A549 (cell line): Measurements from ENCODE around the gene PERM1. TPM values are rescaled to one million over a fixed set of nuclear protein-coding genes. Genes with fewer than 3 reads are reported as not detected.

Source experiments
- ATAC-seq, 2 experiments: fragments of 200-7000 bp in 1 of 2; fragments of >200 bp in 1 of 2; cut with Nextera tagmentation in 1 of 2; cut with Tn5 transposase in 1 of 2; 3 replicates each; pipeline versions ENCODE4 v1.8.0 to v1.9.1; 2018 to 2020; ENCODE audit warnings: mild to moderate bottlenecking in 1 of 2, moderate library complexity in 1 of 2
- CTCF ChIA-PET: fragments of 300-600 bp; sonication (Branson Sonifier 250); formaldehyde crosslinking; extraction: SDS; loops from one replicate; lab custom pipeline; 2021; ENCODE audit warnings: antibody characterized with exemption, inconsistent platforms; lab: Yijun Ruan, JAX
- POLR2A ChIA-PET: fragments of 350-600 bp; formaldehyde crosslinking; extraction: SDS; loops from one replicate; lab custom pipeline; 2021; ENCODE audit warnings: antibody characterized with exemption, inconsistent platforms; lab: Yijun Ruan, JAX
- DNase-seq, 2 experiments: peaks; one replicate each; pipeline versions ENCODE4 v3.0.0 to v3.0.0-alpha.2; 2011 to 2016; ENCODE audit warnings: low read depth in 1 of 2, low spot score in 1 of 2
- FAIRE-seq: peaks from 2 replicates; lab custom pipeline; 2011; peaks lifted over from hg19 to GRCh38; lab: Jason Lieb, UNC
- H3K27ac ChIP-seq, 2 experiments: fragments of >200 bp; sonication (Bioruptor Twin); formaldehyde crosslinking; 3 replicates each; pipeline ENCODE4 v1.5.1; 2016 to 2017
- H3K4me1 ChIP-seq: fragments of >200 bp; sonication (Bioruptor Twin); formaldehyde crosslinking; 3 replicates; pipeline ENCODE4 v1.6.1; 2016
- H3K4me2 ChIP-seq: fragments of >200 bp; sonication (Bioruptor Twin); formaldehyde crosslinking; 3 replicates; pipeline ENCODE4 v1.6.1; 2016
- H3K4me3 ChIP-seq: fragments of >200 bp; sonication (Bioruptor Twin); formaldehyde crosslinking; 3 replicates; pipeline ENCODE4 v1.5.1; 2016
- H3K9me3 ChIP-seq: fragments of >200 bp; sonication (Bioruptor Twin); formaldehyde crosslinking; 3 replicates; pipeline ENCODE4 v1.6.1; 2016
- BHLHE40 ChIP-seq: IDR thresholded peaks from 2 replicates; pipeline ENCODE4 v1.6.1; 2012; ENCODE audit warnings: low read depth, low read length, inconsistent platforms
- CHD2 ChIP-seq: fragments of 150-350 bp; IDR thresholded peaks from 2 replicates; pipeline ENCODE4 v1.6.1; 2014; ENCODE audit warnings: low read length; ENCODE audit not compliant: partially characterized antibody
- CHD4 ChIP-seq: fragments of 200-600 bp; sonication (generic); IDR thresholded peaks from 2 replicates; pipeline ENCODE4 v1.6.1; 2016; ENCODE audit warnings: antibody characterized with exemption, mild to moderate bottlenecking, borderline replicate concordance
- E2F6 ChIP-seq: IDR thresholded peaks from 2 replicates; pipeline ENCODE4 v1.6.1; 2012; ENCODE audit warnings: low read depth, borderline replicate concordance
- EHF ChIP-seq: fragments of 250-450 bp; sonication (Bioruptor Pico); IDR thresholded peaks from 2 replicates; pipeline ENCODE4 v1.5.0; 2020; ENCODE audit warnings: mild to moderate bottlenecking
- FOSL2 ChIP-seq, 2 experiments: fragments of 450-650 bp in 1 of 2; fragments of >200 bp in 1 of 2; sonication (Bioruptor Twin) in 1 of 2; formaldehyde crosslinking; IDR thresholded peaks; 2 replicates each; pipeline versions ENCODE4 v1.5.0 to v1.6.1; 2016 to 2020; ENCODE audit warnings: mild to moderate bottlenecking in 1 of 2, moderate library complexity in 1 of 2
- GATA3 ChIP-seq: IDR thresholded peaks from 2 replicates; pipeline ENCODE4 v1.6.1; 2012; ENCODE audit warnings: borderline replicate concordance
- HES2 ChIP-seq: fragments of >200 bp; sonication (Bioruptor Twin); formaldehyde crosslinking; IDR thresholded peaks from 2 replicates; pipeline ENCODE4 v1.6.1; 2016
- HOXB13 ChIP-seq: fragments of 250-450 bp; sonication (Bioruptor Pico); IDR thresholded peaks from 2 replicates; pipeline ENCODE4 v1.5.0; 2020; ENCODE audit warnings: low read depth, mild to moderate bottlenecking, moderate library complexity
- HOXB5 ChIP-seq: fragments of 250-450 bp; sonication (Bioruptor Pico); IDR thresholded peaks from 2 replicates; pipeline ENCODE4 v1.5.0; 2020; ENCODE audit warnings: mild to moderate bottlenecking, moderate library complexity
- JUN ChIP-seq, 2 experiments: fragments of >200 bp; sonication (Bioruptor Twin); formaldehyde crosslinking; IDR thresholded peaks; 2 replicates in 1 of 2; 3 replicates in 1 of 2; pipeline ENCODE4 v1.6.1; 2016 to 2017
- NFE2L2 ChIP-seq: fragments of 150-350 bp; conservative IDR thresholded peaks from 2 replicates; pipeline ENCODE4 v1.6.1; 2014; ENCODE audit warnings: low read length
- NR3C1 ChIP-seq: fragments of >200 bp; sonication (Bioruptor Twin); formaldehyde crosslinking; IDR thresholded peaks from 3 replicates; pipeline ENCODE4 v1.6.1; 2017
- PBX3 ChIP-seq: IDR thresholded peaks from 2 replicates; pipeline ENCODE4 v1.6.1; 2012
- PHF8 ChIP-seq: fragments of 200-600 bp; sonication (generic); IDR thresholded peaks from 2 replicates; pipeline ENCODE4 v1.6.1; 2016; ENCODE audit warnings: low read depth, mild to moderate bottlenecking, antibody characterized with exemption, moderate library complexity, borderline replicate concordance
- RAD21 ChIP-seq, 2 experiments: fragments of >200 bp in 1 of 2; sonication (Bioruptor Twin) in 1 of 2; formaldehyde crosslinking in 1 of 2; IDR thresholded peaks in 1 of 2; conservative IDR thresholded peaks in 1 of 2; 2 replicates in 1 of 2; 3 replicates in 1 of 2; pipeline ENCODE4 v1.6.1; 2012 to 2018; ENCODE audit warnings: inconsistent platforms in 1 of 2
- RCOR1 ChIP-seq: fragments of 150-350 bp; IDR thresholded peaks from 2 replicates; pipeline ENCODE4 v1.6.1; 2014; ENCODE audit warnings: antibody characterized with exemption, low read length, low read depth
- REST ChIP-seq: fragments of 200-600 bp; sonication (generic); IDR thresholded peaks from 2 replicates; pipeline ENCODE4 v1.6.1; 2016; ENCODE audit warnings: antibody characterized with exemption, mild to moderate bottlenecking, moderate library complexity
- RFX5 ChIP-seq: fragments of 450-650 bp; IDR thresholded peaks from 2 replicates; pipeline ENCODE4 v1.7.1; 2014; ENCODE audit warnings: antibody characterized with exemption, mild to moderate bottlenecking, moderate library complexity
- SMC3 ChIP-seq: fragments of >200 bp; sonication (Bioruptor Twin); formaldehyde crosslinking; IDR thresholded peaks from 3 replicates; pipeline ENCODE4 v1.6.1; 2018; ENCODE audit warnings: inconsistent platforms
- SREBF2 ChIP-seq: fragments of 450-650 bp; IDR thresholded peaks from 2 replicates; pipeline ENCODE4 v1.6.1; 2014; ENCODE audit warnings: mild to moderate bottlenecking, moderate library complexity
- ZC3H11A ChIP-seq: fragments of 450-650 bp; IDR thresholded peaks from 2 replicates; pipeline ENCODE4 v1.6.1; 2014; ENCODE audit warnings: antibody characterized with exemption, mild to moderate bottlenecking
- ZFP36 ChIP-seq: fragments of 450-650 bp; IDR thresholded peaks from 2 replicates; pipeline ENCODE4 v1.6.1; 2014; ENCODE audit warnings: borderline replicate concordance; ENCODE audit not compliant: partially characterized antibody
- ZSCAN20 ChIP-seq: fragments of 250-450 bp; sonication (Bioruptor Pico); IDR thresholded peaks from 2 replicates; pipeline ENCODE4 v1.8.0; 2022; ENCODE audit warnings: mild to moderate bottlenecking, moderate library complexity
- WGBS: methylation state at CpG from one replicate; pipeline ENCODE4 v1.1.6; 2017; ENCODE audit errors: missing lambda C conversion rate; 5-methylcytosine and 5-hydroxymethylcytosine counted together
- polyA plus RNA-seq, 4 experiments: library from polyadenylated mRNA; depleted of rRNA in 3 of 4; stranded (reverse); fragments of >200 nt; fragmentation: RNase III in 1 of 4; extraction: RNeasy Plus Mini Kit Qiagen cat#74134 plus additional on column Dnase treatment in 1 of 4; gene quantifications; 2 replicates in 3 of 4; 3 replicates in 1 of 4; pipeline ENCODE4 v1.2.3, GENCODE V29; 2011 to 2017

The PERM1 gene
- polyA plus RNA-seq, 2 of the 4 experiments (the other 2 are of a cell fraction), result 0.30 TPM; not detected in 1

- no peaks in the 10 kb centered on the region for H3K9me3 ChIP-seq
- TF ChIP-seq SMC3 (no peak), FOSL2 (IDR thresholded peaks at IDR 0.05) (no peak), FOSL2 (CRISPR knock-in tag; IDR thresholded peaks at IDR 0.05) (no peak), ZC3H11A (no peak), EHF (CRISPR knock-in tag) (no peak), CHD2 (no peak), RCOR1 (no peak), SREBF2 (no peak), HOXB13 (no peak)
- TF ChIP-seq, all 56 proteins: peak for 0
- FAIRE-seq (no peak), ATAC-seq (no peak), DNase-seq (no peak)
- Histone ChIP-seq H3K4me1 (peaks cover 7% of the 10 kb centered on the region; the same call in 1 of the 3 replicates), H3K4me2 (no peak overlapping the region), H3K27ac (no peak overlapping the region), H3K4me3 (no peak overlapping the region)
- POLR2A ChIA-PET, result no interaction called here
- CTCF ChIA-PET, result interaction anchor here (0.8 to 3.7 kb wide), 3 partner anchors 34 to 70 kb away, joined by 3 to 26 read pairs (median 11); partner anchors contain the start of gene AGRN
- 95% methylated on average over 3 of the region's 11 CpGs for WGBS
Measured at GRCh38 chr1:974293-974640, 7.6 kb downstream of the PERM1 start.

- FAIRE-seq (no peak), ATAC-seq (no peak), DNase-seq (no peak)
- peaks cover 7% of the 10 kb centered on the region; the same call in 1 of the 3 replicates for H3K4me1 ChIP-seq
- ChIA-PET POLR2A (no interaction called here), CTCF (interaction anchor here (2.7 to 3.7 kb wide), 2 partner anchors 33 to 69 kb away, joined by 11 to 26 read pairs; no protein-coding TSS in a partner anchor)
- 87% methylated on average over 14 of the region's 28 CpGs for WGBS
- H3K4me2 ChIP-seq, result no peak overlapping the region
- H3K9me3 ChIP-seq, result no peaks in the 10 kb centered on the region
- no peak overlapping the region for H3K4me3 ChIP-seq
- H3K27ac ChIP-seq, result no peak overlapping the region
- TF ChIP-seq NFE2L2 (no peak), GATA3 (no peak), HOXB13 (no peak), CHD4 (no peak), ZSCAN20 (CRISPR knock-in tag) (no peak), HES2 (no peak), JUN (IDR thresholded peaks at IDR 0.05) (no peak)
Measured at GRCh38 chr1:973459-974292, 8.2 kb downstream of the PERM1 start.

GRCh38 chr1:972726-973458 lies 9.0 kb downstream of the PERM1 start:
- no peak overlapping the region for H3K4me2 ChIP-seq
- H3K4me1 ChIP-seq, result peaks cover 7% of the 10 kb centered on the region; the same call in 1 of the 3 replicates
- no peaks in the 10 kb centered on the region for H3K9me3 ChIP-seq
- ChIA-PET CTCF (interaction anchor here (3.7 kb wide), 1 partner anchor 32 kb away, joined by 26 read pairs; no protein-coding TSS in a partner anchor), POLR2A (no interaction called here)
- DNase-seq (no peak), ATAC-seq (no peak), FAIRE-seq (no peak)
- 96% methylated on average over 7 of the region's 28 CpGs for WGBS
- H3K4me3 ChIP-seq, result no peak overlapping the region
- no peak overlapping the region for H3K27ac ChIP-seq
- no peak for TF ChIP-seq BHLHE40
- no peak for TF ChIP-seq NR3C1
- TF ChIP-seq PBX3, result no peak
- no peak for TF ChIP-seq RFX5
- no peak for TF ChIP-seq REST
- no peak for TF ChIP-seq JUN (IDR thresholded peaks at IDR 0.05)
- no peak for TF ChIP-seq E2F6
- TF ChIP-seq RAD21 (conservative IDR thresholded peaks at IDR 0.05 in 1 of 2, IDR thresholded peaks at IDR 0.05 in 1 of 2), result no peak
- TF ChIP-seq HOXB5 (CRISPR knock-in tag), result no peak
- TF ChIP-seq PHF8, result no peak
- no peak for TF ChIP-seq ZFP36
- TF ChIP-seq CHD4, result no peak
